Measurements from ENCODE around the gene PCDHGB5. TPM values are rescaled to one million over a fixed set of nuclear protein-coding genes. Genes with fewer than 3 reads are reported as not detected.
"Not testable (repeated sequence)": the region's sequence is repeated elsewhere in the genome, so short reads cannot be mapped to it uniquely, and the experiment has no call there.

Gene PCDHGB5
- total and polyA plus RNA-seq, 12 donors: 0.40 to 15.3 (median 9.3) TPM

- intact Hi-C loops (cut with DNase I): no loop called here
- Histone ChIP-seq H3K9me3 (replicated peaks in 1 of 3) (peaks cover 0 to 40% (median 14%) of the 10 kb centered on the region in 3 donors), H3K4me1 (replicated peaks in 1 of 2) (no peaks in the 10 kb centered on the region), H3K27me3 (no peaks in the 10 kb centered on the region), H3K4me3 (no peak overlapping the region), H3K36me3 (replicated peaks in 1 of 2) (no peaks in the 10 kb centered on the region), H3K27ac (no peak overlapping the region)
- no peak for DNase-seq
- no peak for TF ChIP-seq POLR2A (IDR thresholded peaks at IDR 0.05)
- TF ChIP-seq CTCF (IDR thresholded peaks at IDR 0.05): no peak
- WGBS, 4 donors: 42 to 59% (median 48%) methylated on average over 10 of the region's 10 CpGs
These were observed 9.1 kb upstream of the PCDHGB5 start for GRCh38 chr5:141388661-141389060.

- H3K27me3 ChIP-seq: no peaks in the 10 kb centered on the region
- no peaks in the 10 kb centered on the region for H3K36me3 ChIP-seq (replicated peaks in 1 of 2)
- peak in 1 of 7 donors; percentile 20 for DNase-seq
- intact Hi-C loops (cut with DNase I): no loop called here
- H3K4me1 ChIP-seq (replicated peaks in 1 of 2): no peaks in the 10 kb centered on the region
- H3K27ac ChIP-seq: no peak overlapping the region
- H3K4me3 ChIP-seq: no peak overlapping the region
- TF ChIP-seq POLR2A (IDR thresholded peaks at IDR 0.05) (no peak), CTCF (IDR thresholded peaks at IDR 0.05) (no peak)
- H3K9me3 ChIP-seq (replicated peaks in 1 of 3): peaks cover 0 to 47% (median 14%) of the 10 kb centered on the region in 3 donors
- WGBS, 4 donors: 30 to 63% (median 35%) methylated on average over 12 to 77 of the region's 77 CpGs
These were observed 8.3 kb upstream of the PCDHGB5 start for GRCh38 chr5:141389153-141390042.

- H3K4me1 ChIP-seq (replicated peaks in 1 of 2): no peaks in the 10 kb centered on the region
- no peak within 1 kb of the TSS for H3K4me3 ChIP-seq
- no peaks in the 10 kb centered on the region for H3K27me3 ChIP-seq
- H3K27ac ChIP-seq: no peak within 1 kb of the TSS
- intact Hi-C loops (cut with DNase I): no loop called here
- no peaks in the 10 kb centered on the region for H3K36me3 ChIP-seq (replicated peaks in 1 of 2)
- peaks cover 5 to 49% (median 15%) of the 10 kb centered on the region in 3 donors for H3K9me3 ChIP-seq (replicated peaks in 1 of 3)
- 21 to 35% (median 25%) methylated on average over 35 to 38 of the region's 38 CpGs for WGBS, 4 donors
- TF ChIP-seq CTCF (IDR thresholded peaks at IDR 0.05) (no peak), POLR2A (IDR thresholded peaks at IDR 0.05) (no peak)
- DNase-seq: no peak
These were observed 5.1 kb upstream of the PCDHGB5 start, which contains the start of gene PCDHGA8 for GRCh38 chr5:141392429-141393198. TSS of gene PCDHGA8 (plus strand) at chr5:141392633. CDS start at chr5:141392814, 181 bp downstream.

- Histone ChIP-seq H3K27ac (no peak overlapping the region), H3K4me3 (no peak overlapping the region), H3K27me3 (no peaks in the 10 kb centered on the region), H3K9me3 (replicated peaks in 1 of 3) (peaks cover 5 to 48% (median 15%) of the 10 kb centered on the region in 3 donors), H3K4me1 (replicated peaks in 1 of 2) (no peaks in the 10 kb centered on the region), H3K36me3 (replicated peaks in 1 of 2) (no peaks in the 10 kb centered on the region)
- no peak for DNase-seq
- no peak for TF ChIP-seq CTCF (IDR thresholded peaks at IDR 0.05)
- intact Hi-C loops (cut with DNase I): no loop called here
- WGBS, 4 donors: 26 to 45% (median 34%) methylated on average over 14 to 21 of the region's 21 CpGs
These were observed 4.5 kb upstream of the PCDHGB5 start for GRCh38 chr5:141393267-141393666.

GRCh38 chr5:141394401-141395187 lies 3.2 kb upstream of the PCDHGB5 start:
- H3K9me3 ChIP-seq (replicated peaks in 1 of 3): peaks cover 5 to 49% (median 15%) of the 10 kb centered on the region in 3 donors
- H3K27ac ChIP-seq; H3K36me3 ChIP-seq (replicated peaks in 1 of 2); H3K4me1 ChIP-seq (replicated peaks in 1 of 2); DNase-seq; H3K4me3 ChIP-seq; intact Hi-C loops (cut with DNase I); H3K27me3 ChIP-seq: not testable (repeated sequence)
- 27 to 39% (median 34%) methylated on average over 4 to 43 of the region's 53 CpGs for WGBS, 4 donors
